GM06990 (cell line): Measurements from ENCODE around the gene TMEM170B.

Source experiments
- DNase-seq: peaks from one replicate; pipeline ENCODE4 v3.0.0-alpha.2; 2011; ENCODE audit not compliant: insufficient read length; ENCODE audit errors: extremely low read depth
- H3K27me3 ChIP-seq: replicated peaks from 2 replicates; pipeline ENCODE4 v1.6.0; 2011; ENCODE audit warnings: low read length; ENCODE audit not compliant: control insufficient read depth, insufficient read depth
- H3K36me3 ChIP-seq: 2 replicates; pipeline ENCODE4 v1.5.1; 2011; ENCODE audit warnings: low read length; ENCODE audit not compliant: control insufficient read depth, insufficient read depth
- H3K4me3 ChIP-seq: replicated peaks from 2 replicates; pipeline ENCODE4 v1.5.1; 2011; ENCODE audit warnings: low read depth, mild to moderate bottlenecking, control low read depth, low read length
- TF ChIP-seq, protein P1 (sequence below): IDR thresholded peaks from 2 replicates; pipeline ENCODE4 v1.5.1; 2011; ENCODE audit warnings: low read length, control low read depth, mild to moderate bottlenecking, inconsistent platforms; ENCODE audit not compliant: insufficient read depth, poor library complexity, severe bottlenecking

TMEM170B gene

DNA sequence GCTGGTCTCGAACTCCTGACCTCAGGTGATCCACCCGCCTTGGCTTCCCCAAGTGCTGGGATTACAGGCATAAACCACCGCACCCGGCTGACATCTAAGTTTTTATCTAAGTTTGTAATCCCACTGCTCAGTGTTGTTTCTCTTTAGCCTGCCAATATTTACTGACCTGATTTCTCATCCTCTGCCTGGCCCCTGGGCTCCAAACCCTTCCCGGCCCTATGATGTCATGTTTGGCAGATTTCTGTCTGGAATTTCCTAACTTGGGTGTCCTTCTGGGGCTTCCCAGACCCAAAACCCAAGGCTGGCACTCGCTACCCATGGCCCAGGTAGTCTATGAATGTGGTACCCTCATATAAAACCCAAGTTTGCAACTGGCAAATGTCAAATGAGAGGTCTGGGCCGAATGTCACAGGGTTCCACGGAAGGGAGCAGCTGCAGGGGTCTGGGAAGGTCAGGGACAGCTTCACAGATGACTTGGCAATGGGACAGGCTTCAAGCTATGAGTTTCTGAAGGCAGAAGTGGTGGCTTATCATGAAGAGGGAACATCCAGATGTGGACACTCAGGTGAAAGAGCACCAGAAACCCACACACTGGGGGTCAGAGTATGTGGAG lies 54.9 kb downstream of the TMEM170B start:
- Histone ChIP-seq H3K4me3 (no peak overlapping the region), H3K27me3 (no peaks in the 10 kb centered on the region), H3K36me3 (no peaks in the 10 kb centered on the region)
- TF ChIP-seq, protein P1, sequence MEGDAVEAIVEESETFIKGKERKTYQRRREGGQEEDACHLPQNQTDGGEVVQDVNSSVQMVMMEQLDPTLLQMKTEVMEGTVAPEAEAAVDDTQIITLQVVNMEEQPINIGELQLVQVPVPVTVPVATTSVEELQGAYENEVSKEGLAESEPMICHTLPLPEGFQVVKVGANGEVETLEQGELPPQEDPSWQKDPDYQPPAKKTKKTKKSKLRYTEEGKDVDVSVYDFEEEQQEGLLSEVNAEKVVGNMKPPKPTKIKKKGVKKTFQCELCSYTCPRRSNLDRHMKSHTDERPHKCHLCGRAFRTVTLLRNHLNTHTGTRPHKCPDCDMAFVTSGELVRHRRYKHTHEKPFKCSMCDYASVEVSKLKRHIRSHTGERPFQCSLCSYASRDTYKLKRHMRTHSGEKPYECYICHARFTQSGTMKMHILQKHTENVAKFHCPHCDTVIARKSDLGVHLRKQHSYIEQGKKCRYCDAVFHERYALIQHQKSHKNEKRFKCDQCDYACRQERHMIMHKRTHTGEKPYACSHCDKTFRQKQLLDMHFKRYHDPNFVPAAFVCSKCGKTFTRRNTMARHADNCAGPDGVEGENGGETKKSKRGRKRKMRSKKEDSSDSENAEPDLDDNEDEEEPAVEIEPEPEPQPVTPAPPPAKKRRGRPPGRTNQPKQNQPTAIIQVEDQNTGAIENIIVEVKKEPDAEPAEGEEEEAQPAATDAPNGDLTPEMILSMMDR = no peak
- no peak for DNase-seq

DNA sequence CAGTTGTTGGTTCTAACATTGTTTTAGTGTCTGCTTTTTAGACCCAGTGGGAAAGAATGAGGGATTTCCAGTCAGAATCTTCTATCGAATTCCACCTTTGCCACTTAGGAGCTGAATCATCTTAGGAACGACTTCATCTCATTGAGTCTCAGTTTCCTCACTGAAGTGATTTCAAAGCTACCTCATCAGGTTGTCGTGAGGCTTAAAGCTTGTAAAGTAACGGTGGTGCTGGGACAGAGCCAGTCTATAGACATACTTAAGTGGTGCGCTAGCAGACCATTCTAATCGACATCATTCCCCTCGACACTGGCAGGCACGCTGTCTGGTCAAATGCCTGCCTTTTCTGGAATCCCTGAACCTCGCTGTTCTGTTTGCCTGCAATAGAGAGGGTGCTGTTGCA lies 55.5 kb downstream of the TMEM170B start:
- no peak for DNase-seq
- no peak overlapping the region for H3K4me3 ChIP-seq
- no peaks in the 10 kb centered on the region for H3K36me3 ChIP-seq
- TF ChIP-seq, protein P1 = no peak
- H3K27me3 ChIP-seq = no peaks in the 10 kb centered on the region

DNA sequence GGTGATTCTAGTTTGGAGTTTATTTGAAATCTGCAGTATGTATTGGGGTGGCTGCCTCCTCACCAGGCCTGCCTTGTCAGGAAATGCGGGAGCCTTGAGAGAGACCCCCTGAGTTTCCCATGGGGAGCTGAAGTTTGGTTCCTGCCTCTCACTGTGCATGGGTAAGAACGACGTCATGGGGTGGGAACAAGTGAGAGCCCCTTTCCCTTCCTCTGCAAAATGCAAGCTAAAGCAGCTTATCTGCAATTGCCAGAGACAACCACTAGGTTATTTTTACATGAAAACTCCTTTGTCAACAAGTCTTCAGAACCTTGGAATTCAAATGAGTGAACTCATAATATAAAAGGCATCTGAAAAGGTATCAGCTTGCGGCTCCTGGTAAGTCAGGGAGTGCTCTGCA lies 58.4 kb downstream of the TMEM170B start:
- Histone ChIP-seq H3K27me3 (no peaks in the 10 kb centered on the region), H3K36me3 (no peaks in the 10 kb centered on the region), H3K4me3 (no peak overlapping the region)
- DNase-seq = no peak
- TF ChIP-seq, protein P1 = peak; percentile 30

GRCh38 chr6:11596640-11597237 lies 59.2 kb downstream of the TMEM170B start:
- H3K27me3 ChIP-seq = no peaks in the 10 kb centered on the region
- no peak overlapping the region for H3K4me3 ChIP-seq
- TF ChIP-seq, protein P1 = no peak
- no peak for DNase-seq
- no peaks in the 10 kb centered on the region for H3K36me3 ChIP-seq

- TF ChIP-seq, protein P1 = no peak
- H3K27me3 ChIP-seq = no peaks in the 10 kb centered on the region
- no peak overlapping the region for H3K4me3 ChIP-seq
- no peaks in the 10 kb centered on the region for H3K36me3 ChIP-seq
- DNase-seq = no peak
These were observed 61.1 kb downstream of the TMEM170B start for GRCh38 chr6:11598687-11599086.
